Adrenal gland (tissue), 12 donors: ENCODE results near the gene RPTN. TPM values are rescaled to one million over a fixed set of nuclear protein-coding genes. Genes with fewer than 3 reads are reported as not detected.

Experiments
- DNase-seq, 7 donors: peaks; one replicate each; pipeline ENCODE4 v3.0.0-alpha.2; 2019 to 2020
- H3K27ac ChIP-seq, 5 donors: fragments of 200-600 bp; sonication (generic) in 4 of 5; 1 replicate in 3 of 5; 2 replicates in 2 of 5; pipeline versions ENCODE4 v1.5.1 to v1.8.0; 2016 to 2020; ENCODE audit warnings: mild to moderate bottlenecking in 1 of 5
- H3K27me3 ChIP-seq: fragments of 200-600 bp; 2 replicates; pipeline ENCODE4 v1.8.0; 2021
- H3K36me3 ChIP-seq, 2 donors: fragments of 200-600 bp; replicated peaks in 1 of 2; 1 replicate in 1 of 2; 2 replicates in 1 of 2; pipeline versions ENCODE4 v1.5.1 to v1.8.0; 2018 to 2022
- H3K4me1 ChIP-seq, 2 donors: fragments of 200-600 bp; replicated peaks in 1 of 2; 1 replicate in 1 of 2; 2 replicates in 1 of 2; pipeline versions ENCODE4 v1.5.1 to v1.8.0; 2018 to 2021
- H3K4me3 ChIP-seq, 4 donors: fragments of 200-600 bp; sonication (generic) in 3 of 4; one replicate each; pipeline ENCODE4 v1.5.1; 2016 to 2018
- H3K9me3 ChIP-seq, 3 donors: fragments of 200-600 bp; sonication (generic) in 1 of 3; replicated peaks in 1 of 3; 1 replicate in 2 of 3; 2 replicates in 1 of 3; pipeline versions ENCODE4 v1.5.1 to v1.8.0; 2016 to 2021
- CTCF ChIP-seq, 6 experiments: fragments of 450-650 bp in 4 of 6; fragments of 200-600 bp in 2 of 6; sonication (generic) in 1 of 6; IDR thresholded peaks; 1 replicate in 5 of 6; 2 replicates in 1 of 6; pipeline versions ENCODE4 v1.5.1 to v1.8.0; 2016 to 2021; ENCODE audit warnings: antibody characterized with exemption in 6 of 6, mild to moderate bottlenecking in 2 of 6, moderate library complexity in 1 of 6
- POLR2A ChIP-seq, 2 donors: fragments of 450-650 bp; IDR thresholded peaks; one replicate each; pipeline ENCODE4 v1.6.1; 2017; ENCODE audit warnings: antibody characterized with exemption in 2 of 2, mild to moderate bottlenecking in 2 of 2, moderate library complexity in 1 of 2
- WGBS, 4 donors: extraction: QIAGEN DNeasy Blood & Tissue Kit in 2 of 4; methylation state at CpG; one replicate each; pipeline versions ENCODE4 v1.1.5 to v1.1.7; 2013 to 2017; 5-methylcytosine and 5-hydroxymethylcytosine counted together
- intact Hi-C, 2 donors: fragments of 100-400 bp; cut with DNase I; formaldehyde crosslinking; loops; one replicate each; pipeline versions ENCODE4 v1.14.1 to v1.15.0; 2022 to 2023
- polyA plus RNA-seq, 3 donors: library from polyadenylated mRNA; stranded (reverse); fragments of 200-250 nt in 2 of 3; fragments of 350-450 nt in 1 of 3; fragmentation: Illumina TruSeq in 1 of 3; extraction: RNeasy Lipid Tissue Mini Kit (QIAGEN cat#74804) in 1 of 3; gene quantifications; one replicate each; pipeline ENCODE4 v1.2.3, GENCODE V29; 2013 to 2014
- total RNA-seq, 9 donors: library from RNA; depleted of rRNA in 4 of 9; stranded (reverse); fragments of >200 nt in 4 of 9; fragments of 120-200 nt in 1 of 9; fragmentation: NEBNext Ultra II Directional in 1 of 9; extraction: Animal tissue kit (Norgen Biotek cat#: 25700) in 1 of 9; gene quantifications; one replicate each; pipeline versions ENCODE4 v1.1.0 to v1.2.4, GENCODE V29; 2013 to 2023
- donor health status: healthy with polysubstance abuse.
- donor health status: Bipolar disorder and iron deficiency.
- donor health status: DM: yes; HTN: yes; CAD: no.
- donor health status: DM: no; HTN: no; CAD: no.
- donor health status: DM: no; HTN: no; CAD: no.
- donor health status: DM: yes; HTN: yes; CAD: no.

The RPTN gene
- total and polyA plus RNA-seq, 12 donors = not detected

- WGBS, 4 donors = 35 to 48% (median 45%) methylated on average over 2 of the region's 2 CpGs
- Histone ChIP-seq H3K27ac (no peak overlapping the region), H3K4me1 (no peaks in the 10 kb centered on the region), H3K9me3 (peaks cover 0 to 8% (median 0%) of the 10 kb centered on the region in 3 donors), H3K27me3 (no peaks in the 10 kb centered on the region), H3K36me3 (no peaks in the 10 kb centered on the region), H3K4me3 (no peak overlapping the region)
- intact Hi-C loops = loop anchor here (2.0 to 5.0 kb wide), 3 partner anchors 41 to 314 kb away; no protein-coding TSS in a partner anchor
- no peak for TF ChIP-seq POLR2A (IDR thresholded peaks at IDR 0.05)
- no peak for TF ChIP-seq CTCF (IDR thresholded peaks at IDR 0.05)
- DNase-seq = no peak
These were observed 15.7 kb downstream of the RPTN start for GRCh38 chr1:152143150-152143887.

- Histone ChIP-seq H3K4me1 (no peaks in the 10 kb centered on the region), H3K27ac (no peak overlapping the region), H3K36me3 (no peaks in the 10 kb centered on the region), H3K9me3 (no peaks in the 10 kb centered on the region), H3K27me3 (no peaks in the 10 kb centered on the region), H3K4me3 (no peak overlapping the region)
- no peak for TF ChIP-seq POLR2A (IDR thresholded peaks at IDR 0.05)
- TF ChIP-seq CTCF (IDR thresholded peaks at IDR 0.05) = peak; percentile 73 to 90 (median 84)
- intact Hi-C loops = loop anchor here (2.0 to 5.0 kb wide), 3 partner anchors 43 to 315 kb away; no protein-coding TSS in a partner anchor
- WGBS, 4 donors = 0 to 2% (median 0%) methylated on average over 1 of the region's 1 CpG
- peak; percentile 31 to 85 (median 64) for DNase-seq
These were observed 16.9 kb downstream of the RPTN start for GRCh38 chr1:152141971-152142584.

- no peaks in the 10 kb centered on the region for H3K4me1 ChIP-seq
- no peak for DNase-seq
- intact Hi-C loops = no loop called here
- no peak overlapping the region for H3K27ac ChIP-seq
- no peaks in the 10 kb centered on the region for H3K9me3 ChIP-seq
- H3K4me3 ChIP-seq = no peak overlapping the region
- H3K27me3 ChIP-seq = no peaks in the 10 kb centered on the region
- TF ChIP-seq POLR2A (IDR thresholded peaks at IDR 0.05) (no peak), CTCF (IDR thresholded peaks at IDR 0.05) (no peak)
- H3K36me3 ChIP-seq = no peaks in the 10 kb centered on the region
These were observed 21.8 kb downstream of the RPTN start for GRCh38 chr1:152137215-152137614.

- intact Hi-C loops = no loop called here
- Histone ChIP-seq H3K27me3 (peaks cover 18% of the 10 kb centered on the region), H3K27ac (no peak overlapping the region), H3K9me3 (no peaks in the 10 kb centered on the region), H3K4me1 (no peaks in the 10 kb centered on the region), H3K36me3 (no peaks in the 10 kb centered on the region), H3K4me3 (no peak overlapping the region)
- TF ChIP-seq CTCF (IDR thresholded peaks at IDR 0.05) = no peak
- TF ChIP-seq POLR2A (IDR thresholded peaks at IDR 0.05) = no peak
- DNase-seq = no peak
These were observed 28.8 kb downstream of the RPTN start for GRCh38 chr1:152130186-152130585.
